ENCODE measurements around the gene UMPS.
"Not testable (repeated sequence)": the region's sequence is repeated elsewhere in the genome, so short reads cannot be mapped to it uniquely, and the experiment has no call there.

The UMPS gene

DNA sequence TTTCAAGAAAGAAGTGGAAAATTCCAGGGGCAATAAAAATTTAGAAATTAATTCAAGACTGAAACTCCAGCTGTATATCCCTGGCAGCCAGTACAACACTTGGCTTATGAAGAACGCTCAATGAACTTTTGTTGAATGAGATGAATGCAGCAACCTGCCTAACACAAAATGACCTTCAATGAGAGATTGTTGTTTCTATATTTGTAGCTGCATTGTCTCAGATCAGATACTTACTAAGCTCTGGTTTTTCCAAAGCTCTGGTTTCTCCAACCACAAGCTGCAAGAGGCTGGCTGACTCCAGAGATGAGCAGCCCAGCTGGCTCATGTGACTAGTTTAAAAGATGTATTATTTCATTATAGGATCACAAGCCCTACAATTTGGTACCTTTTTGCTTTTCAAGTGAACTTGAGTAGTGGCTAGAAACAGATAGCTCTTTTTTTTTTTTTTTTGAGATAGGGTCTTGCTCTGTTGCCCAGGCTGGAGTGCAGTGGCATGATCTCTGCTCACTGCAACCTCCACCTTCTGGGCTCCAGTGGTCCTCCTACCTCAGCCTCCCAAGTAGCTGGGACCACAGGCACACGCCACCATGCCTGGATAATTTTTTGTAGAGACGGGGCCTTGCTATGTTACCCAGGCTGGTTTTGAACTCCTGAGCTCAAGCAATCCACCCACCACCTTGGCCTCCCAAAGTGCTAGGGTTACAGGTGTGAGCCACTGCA is 57.4 kb downstream of the UMPS start:
- peak overlapping the region in 1 of 2 experiments; percentile 28 for H3K18ac ChIP-seq (ENCODE audit: low read depth in 1 of 2, low read length in 2 of 2)
- H3K23ac ChIP-seq (ENCODE audit: low read length in 2 of 2): no peak overlapping the region
- no peak overlapping the region for H2BK5ac ChIP-seq (ENCODE audit: low read depth, low read length, poor library complexity, severe bottlenecking)
- no peak overlapping the region for H3K4me2 ChIP-seq (ENCODE audit: low read length, poor library complexity, severe bottlenecking)
- H2BK12ac ChIP-seq (ENCODE audit: low read length in 2 of 2): no peak overlapping the region
- H3K4me3 ChIP-seq (ENCODE audit: insufficient read depth in 1 of 2, low read depth in 1 of 2, low read length in 2 of 2): peak overlapping the region in 1 of 2 experiments; percentile 5
- peaks cover 18% of the 10 kb centered on the region for H3K79me1 ChIP-seq (replicated peaks; ENCODE audit: low read length, poor library complexity, severe bottlenecking)
- peak overlapping the region; percentile 78 for H3K9ac ChIP-seq (ENCODE audit: low read length)
- H2BK120ac ChIP-seq (ENCODE audit: low read depth, low read length): peak overlapping the region; percentile 64
- DNase-seq: peak; percentile 76
- H3K4ac ChIP-seq (ENCODE audit: low read depth in 1 of 2, low read length in 2 of 2): peak overlapping the region; percentile 5 to 33
- 100% methylated on average over 2 of the region's 3 CpGs for WGBS
- H3K4me1 ChIP-seq (ENCODE audit: control insufficient read depth, insufficient read depth, low read depth, low read length): peaks cover 20% of the 10 kb centered on the region
- no peak overlapping the region for H4K8ac ChIP-seq (ENCODE audit: low read length)
- no peak overlapping the region for H2AFZ ChIP-seq (ENCODE audit: low read depth, low read length)
- peaks cover 4 to 28% of the 10 kb centered on the region in 2 experiments for H3K36me3 ChIP-seq (ENCODE audit: control insufficient read depth in 1 of 2, insufficient read depth in 2 of 2, low read depth in 1 of 2, low read length in 2 of 2)
- H4K91ac ChIP-seq (ENCODE audit: low read length): peak overlapping the region; percentile 40
- H3K14ac ChIP-seq (ENCODE audit: low read length in 2 of 2): no peak overlapping the region
- peak overlapping the region; percentile 45 for H3K27ac ChIP-seq (ENCODE audit: low read length, poor library complexity, severe bottlenecking)
- H2AK5ac ChIP-seq (ENCODE audit: low read length, severe bottlenecking): peak overlapping the region; percentile 58
- H3K27me3 ChIP-seq (ENCODE audit: control insufficient read depth in 1 of 2, insufficient read depth in 1 of 2, low read length in 2 of 2): no peaks in the 10 kb centered on the region
- no peaks in the 10 kb centered on the region for H3K9me3 ChIP-seq (ENCODE audit: control insufficient read depth, low read length)
- no peak overlapping the region for H2BK15ac ChIP-seq (ENCODE audit: low read depth, poor library complexity, severe bottlenecking)

DNA sequence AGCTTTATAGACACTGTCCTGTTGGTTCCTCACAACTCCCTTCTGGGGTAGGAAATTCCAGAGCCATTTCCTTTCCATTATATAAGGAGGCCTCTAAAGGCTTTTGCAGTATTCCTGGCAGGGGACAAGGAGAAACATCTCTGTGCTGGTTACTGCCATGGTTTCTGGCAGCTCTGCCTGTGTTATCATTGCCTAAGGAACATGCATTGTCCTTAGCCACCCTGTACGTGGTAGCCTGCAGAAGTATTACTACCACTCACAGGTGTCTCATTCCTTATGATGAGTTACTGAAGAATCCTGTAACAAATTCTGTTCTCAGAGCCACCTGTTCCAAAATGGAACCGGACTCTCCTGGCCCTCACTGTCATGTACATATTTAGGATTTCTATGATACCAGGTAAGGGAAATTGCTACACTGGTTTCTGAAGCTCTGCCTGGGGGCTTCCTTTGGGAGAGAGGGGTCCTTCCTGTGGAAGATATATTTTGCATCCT is 58.0 kb downstream of the UMPS start:
- Histone ChIP-seq H2BK120ac (ENCODE audit: low read depth, low read length) (no peak overlapping the region), H2BK12ac (ENCODE audit: low read length in 2 of 2) (peak overlapping the region; percentile 5 to 93), H3K27me3 (ENCODE audit: control insufficient read depth in 1 of 2, insufficient read depth in 1 of 2, low read length in 2 of 2) (no peaks in the 10 kb centered on the region), H2AFZ (ENCODE audit: low read depth, low read length) (no peak overlapping the region), H3K4me2 (ENCODE audit: low read length, poor library complexity, severe bottlenecking) (no peak overlapping the region), H3K14ac (ENCODE audit: low read length in 2 of 2) (no peak overlapping the region), H3K9me3 (ENCODE audit: control insufficient read depth, low read length) (no peaks in the 10 kb centered on the region), H3K36me3 (ENCODE audit: control insufficient read depth in 1 of 2, insufficient read depth in 2 of 2, low read depth in 1 of 2, low read length in 2 of 2) (peaks cover 7 to 31% of the 10 kb centered on the region in 2 experiments), H2BK5ac (ENCODE audit: low read depth, low read length, poor library complexity, severe bottlenecking) (no peak overlapping the region), H3K27ac (ENCODE audit: low read length, poor library complexity, severe bottlenecking) (no peak overlapping the region), H3K4ac (ENCODE audit: low read depth in 1 of 2, low read length in 2 of 2) (peak overlapping the region; percentile 5 to 33), H4K91ac (ENCODE audit: low read length) (no peak overlapping the region), H2BK15ac (ENCODE audit: low read depth, poor library complexity, severe bottlenecking) (no peak overlapping the region), H3K18ac (ENCODE audit: low read depth in 1 of 2, low read length in 2 of 2) (peak overlapping the region in 1 of 2 experiments; percentile 28), H4K8ac (ENCODE audit: low read length) (no peak overlapping the region), H3K4me1 (ENCODE audit: control insufficient read depth, insufficient read depth, low read depth, low read length) (peaks cover 25% of the 10 kb centered on the region), H3K23ac (ENCODE audit: low read length in 2 of 2) (no peak overlapping the region), H2AK5ac (ENCODE audit: low read length, severe bottlenecking) (peak overlapping the region; percentile 58), H3K79me1 (replicated peaks; ENCODE audit: low read length, poor library complexity, severe bottlenecking) (peaks cover 18% of the 10 kb centered on the region), H3K4me3 (ENCODE audit: insufficient read depth in 1 of 2, low read depth in 1 of 2, low read length in 2 of 2) (no peak overlapping the region), H3K9ac (ENCODE audit: low read length) (peak overlapping the region; percentile 78)
- WGBS: 83% methylated on average over 1 of the region's 2 CpGs
- no peak for DNase-seq

DNA sequence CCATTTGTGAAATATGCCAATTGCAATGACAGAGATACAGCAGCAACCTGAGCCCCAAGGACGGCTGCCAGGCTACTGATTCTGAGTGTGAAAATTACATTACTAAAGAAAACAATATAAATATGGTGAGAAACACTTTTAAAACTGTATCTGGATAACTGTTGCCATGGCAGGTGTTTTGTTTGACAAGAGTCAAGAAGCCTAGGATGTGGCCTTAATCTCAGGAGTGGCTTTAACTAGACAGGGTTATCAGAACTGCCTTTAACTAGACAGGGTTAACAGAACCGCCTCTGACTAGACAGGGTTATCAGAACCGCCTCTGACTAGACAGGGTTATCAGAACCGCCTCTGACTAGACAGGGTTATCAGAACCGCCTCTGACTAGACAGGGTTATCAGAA is 58.9 kb downstream of the UMPS start:
- Histone ChIP-seq H3K79me1 (replicated peaks; ENCODE audit: low read length, poor library complexity, severe bottlenecking) (peaks cover 18% of the 10 kb centered on the region), H3K36me3 (ENCODE audit: control insufficient read depth in 1 of 2, insufficient read depth in 2 of 2, low read depth in 1 of 2, low read length in 2 of 2) (peaks cover 10 to 31% of the 10 kb centered on the region in 2 experiments), H3K4me1 (ENCODE audit: control insufficient read depth, insufficient read depth, low read depth, low read length) (peaks cover 28% of the 10 kb centered on the region)
- H3K4ac ChIP-seq (ENCODE audit: low read depth in 1 of 2, low read length in 2 of 2); H2BK120ac ChIP-seq (ENCODE audit: low read depth, low read length); H3K14ac ChIP-seq (ENCODE audit: low read length in 2 of 2); H3K4me3 ChIP-seq (ENCODE audit: insufficient read depth in 1 of 2, low read depth in 1 of 2, low read length in 2 of 2); H2AFZ ChIP-seq (ENCODE audit: low read depth, low read length); H3K9ac ChIP-seq (ENCODE audit: low read length); H3K9me3 ChIP-seq (ENCODE audit: control insufficient read depth, low read length); H2BK5ac ChIP-seq (ENCODE audit: low read depth, low read length, poor library complexity, severe bottlenecking); H4K91ac ChIP-seq (ENCODE audit: low read length); H2BK15ac ChIP-seq (ENCODE audit: low read depth, poor library complexity, severe bottlenecking); DNase-seq; H3K27ac ChIP-seq (ENCODE audit: low read length, poor library complexity, severe bottlenecking); H3K4me2 ChIP-seq (ENCODE audit: low read length, poor library complexity, severe bottlenecking); H4K8ac ChIP-seq (ENCODE audit: low read length); H3K27me3 ChIP-seq (ENCODE audit: control insufficient read depth in 1 of 2, insufficient read depth in 1 of 2, low read length in 2 of 2); H3K18ac ChIP-seq (ENCODE audit: low read depth in 1 of 2, low read length in 2 of 2); H2BK12ac ChIP-seq (ENCODE audit: low read length in 2 of 2); H3K23ac ChIP-seq (ENCODE audit: low read length in 2 of 2); H2AK5ac ChIP-seq (ENCODE audit: low read length, severe bottlenecking): not testable (repeated sequence)
- WGBS: no CpG with 5 or more reads among the region's 5 CpGs

DNA sequence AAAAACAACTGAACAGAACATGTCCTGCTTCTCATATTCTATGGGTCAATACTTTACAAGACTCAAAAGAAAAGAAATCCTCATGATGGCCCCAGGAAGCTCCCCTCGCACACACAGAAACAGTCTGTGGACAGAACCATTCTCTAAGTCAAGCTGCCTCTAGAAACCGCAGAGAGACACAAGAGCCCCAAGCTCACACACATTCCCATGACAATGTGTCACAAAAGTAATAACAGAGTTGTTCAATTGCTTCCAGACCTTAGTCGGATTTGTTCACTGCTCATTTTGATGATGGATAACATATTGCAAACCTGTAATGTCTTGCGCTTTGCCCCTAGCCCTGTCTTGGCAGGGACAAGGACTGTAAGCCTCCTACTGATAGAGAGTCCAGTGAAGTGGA is 60.9 kb downstream of the UMPS start:
- Histone ChIP-seq H3K4me1 (ENCODE audit: control insufficient read depth, insufficient read depth, low read depth, low read length) (peaks cover 21% of the 10 kb centered on the region), H3K4me2 (ENCODE audit: low read length, poor library complexity, severe bottlenecking) (no peak overlapping the region)

More for the DNA sequence above, 60.9 kb downstream of the UMPS start:
- Histone ChIP-seq H2BK15ac (ENCODE audit: low read depth, poor library complexity, severe bottlenecking) (no peak overlapping the region), H3K9me3 (ENCODE audit: control insufficient read depth, low read length) (no peaks in the 10 kb centered on the region), H2BK5ac (ENCODE audit: low read depth, low read length, poor library complexity, severe bottlenecking) (no peak overlapping the region), H3K27ac (ENCODE audit: low read length, poor library complexity, severe bottlenecking) (peak overlapping the region; percentile 89), H4K91ac (ENCODE audit: low read length) (no peak overlapping the region), H3K27me3 (ENCODE audit: control insufficient read depth in 1 of 2, insufficient read depth in 1 of 2, low read length in 2 of 2) (no peaks in the 10 kb centered on the region), H2AFZ (ENCODE audit: low read depth, low read length) (no peak overlapping the region), H2BK12ac (ENCODE audit: low read length in 2 of 2) (peak overlapping the region; percentile 6 to 64), H3K23ac (ENCODE audit: low read length in 2 of 2) (no peak overlapping the region), H3K9ac (ENCODE audit: low read length) (peak overlapping the region; percentile 79), H3K4ac (ENCODE audit: low read depth in 1 of 2, low read length in 2 of 2) (no peak overlapping the region), H3K4me3 (ENCODE audit: insufficient read depth in 1 of 2, low read depth in 1 of 2, low read length in 2 of 2) (peak overlapping the region in 1 of 2 experiments; percentile 30), H3K79me1 (replicated peaks; ENCODE audit: low read length, poor library complexity, severe bottlenecking) (peaks cover 17% of the 10 kb centered on the region), H3K14ac (ENCODE audit: low read length in 2 of 2) (no peak overlapping the region), H2AK5ac (ENCODE audit: low read length, severe bottlenecking) (peak overlapping the region; percentile 8), H3K36me3 (ENCODE audit: control insufficient read depth in 1 of 2, insufficient read depth in 2 of 2, low read depth in 1 of 2, low read length in 2 of 2) (peaks cover 14 to 35% of the 10 kb centered on the region in 2 experiments), H2BK120ac (ENCODE audit: low read depth, low read length) (peak overlapping the region; percentile 3), H4K8ac (ENCODE audit: low read length) (no peak overlapping the region), H3K18ac (ENCODE audit: low read depth in 1 of 2, low read length in 2 of 2) (peak overlapping the region; percentile 3 to 89)
- 42% methylated on average over 4 of the region's 4 CpGs for WGBS
- DNase-seq: peak; percentile 96
